Superior temporal gyrus (tissue), 1 donor: ENCODE measurements around the gene IGFBP4.
"Not testable (repeated sequence)": the region's sequence is repeated elsewhere in the genome, so short reads cannot be mapped to it uniquely, and the experiment has no call there.

ENCODE experiments used
- DNase-seq: peaks from one replicate; pipeline ENCODE4 v3.0.0-alpha.2; 2016; ENCODE audit errors: extremely low spot score

Gene IGFBP4

GRCh38 chr17:40443196-40443987 lies at the start of gene IGFBP4:
IGFBP4 (plus strand) TSS chr17:40443450; CDS start chr17:40443736, 286 bp downstream.
- peak; percentile 67 for DNase-seq

- DNase-seq: peak; percentile 84
These were observed 44.1 kb upstream of the IGFBP4 start for GRCh38 chr17:40399185-40399584.

GRCh38 chr17:40402668-40403067 lies 40.6 kb upstream of the IGFBP4 start:
- DNase-seq: no peak

GRCh38 chr17:40404003-40404402 lies 39.2 kb upstream of the IGFBP4 start:
- no peak for DNase-seq

GRCh38 chr17:40407460-40407859 lies 35.8 kb upstream of the IGFBP4 start:
- no peak for DNase-seq

GRCh38 chr17:40409540-40409939 lies 33.7 kb upstream of the IGFBP4 start:
- DNase-seq: not testable (repeated sequence)

- DNase-seq: no peak
These were observed 33.2 kb upstream of the IGFBP4 start for GRCh38 chr17:40410082-40410481.

GRCh38 chr17:40411821-40412220 lies 31.4 kb upstream of the IGFBP4 start:
- DNase-seq: no peak

GRCh38 chr17:40412880-40413279 lies 30.4 kb upstream of the IGFBP4 start:
- DNase-seq: no peak

GRCh38 chr17:40414312-40414711 lies 28.9 kb upstream of the IGFBP4 start:
- DNase-seq: not testable (repeated sequence)

- DNase-seq: peak; percentile 63
These were observed 27.9 kb upstream of the IGFBP4 start for GRCh38 chr17:40415390-40415789.

- DNase-seq: no peak
These were observed 26.6 kb upstream of the IGFBP4 start for GRCh38 chr17:40416671-40417070.

GRCh38 chr17:40417258-40417608 lies 26.0 kb upstream of the IGFBP4 start:
- DNase-seq: no peak

GRCh38 chr17:40417609-40418427 lies 25.4 kb upstream of the IGFBP4 start, which contains the start of gene TOP2A:
TOP2A (minus strand) TSS chr17:40417896; CDS start chr17:40417791, 105 bp downstream.
- peak; percentile 100 for DNase-seq

- DNase-seq: no peak
These were observed 24.9 kb upstream of the IGFBP4 start for GRCh38 chr17:40418428-40418706.

GRCh38 chr17:40419559-40420331 lies 23.5 kb upstream of the IGFBP4 start:
- DNase-seq: no peak

GRCh38 chr17:40422990-40423633 lies 20.1 kb upstream of the IGFBP4 start:
- DNase-seq: no peak

GRCh38 chr17:40425741-40426140 lies 17.5 kb upstream of the IGFBP4 start:
- DNase-seq: no peak

GRCh38 chr17:40427002-40427491 lies 16.2 kb upstream of the IGFBP4 start:
- DNase-seq: no peak

GRCh38 chr17:40430272-40431230 lies 12.7 kb upstream of the IGFBP4 start:
- no peak for DNase-seq
